ENCODE results near the gene TRPV3. TPM values are rescaled to one million over a fixed set of nuclear protein-coding genes. Genes with fewer than 3 reads are reported as not detected.

TRPV3 gene
- total RNA-seq, 1 donor from 2014 or later, result 0.16 TPM

DNA sequence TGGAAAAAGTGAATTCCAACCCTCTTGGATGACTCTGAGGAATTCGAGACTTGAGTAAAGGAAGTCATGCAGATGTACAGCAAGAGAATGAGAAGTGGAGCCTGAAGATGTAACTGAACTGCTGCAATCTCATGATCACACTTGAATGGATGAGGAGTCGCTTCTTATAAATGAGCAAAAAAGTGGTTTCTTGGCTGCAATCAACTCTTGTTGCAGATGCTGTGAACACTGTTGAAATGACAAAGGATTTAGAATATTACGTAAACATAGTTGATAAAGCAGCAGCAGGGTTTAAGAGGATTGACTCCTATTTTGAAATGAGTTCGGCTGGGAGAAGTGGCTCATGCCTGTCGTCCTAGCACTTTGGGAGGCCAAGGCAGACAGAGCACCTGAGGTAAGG, 56.3 kb downstream of the TRPV3 start:
- Histone ChIP-seq H3K27ac (ENCODE audit: low read depth, low read length) (no peak overlapping the region), H3K9me3 (ENCODE audit: insufficient read depth, low read depth, low read length) (no peaks in the 10 kb centered on the region), H3K4me1 (ENCODE audit: insufficient read depth, low read length) (no peaks in the 10 kb centered on the region), H4K20me1 (ENCODE audit: insufficient read depth, low read length) (no peaks in the 10 kb centered on the region), H3K9ac (ENCODE audit: low read length) (no peak overlapping the region), H3K79me2 (ENCODE audit: insufficient read depth, low read length) (no peaks in the 10 kb centered on the region), H3K36me3 (ENCODE audit: insufficient read depth, low read length) (no peaks in the 10 kb centered on the region), H3K4me3 (ENCODE audit: insufficient read depth, low read depth, low read length) (no peak overlapping the region), H3K4me2 (ENCODE audit: low read length) (no peak overlapping the region), H3K27me3 (ENCODE audit: insufficient read depth, low read length) (no peaks in the 10 kb centered on the region), H2AFZ (ENCODE audit: low read depth, low read length) (no peak overlapping the region)
- H3K4me3 Mint-ChIP-seq (ENCODE audit: unreplicated experiment), result no peak overlapping the region
- TF ChIP-seq EZH2 (IDR thresholded peaks at IDR 0.05; ENCODE audit: insufficient read depth, low read length) (no peak), CTCF (IDR thresholded peaks at IDR 0.05; ENCODE audit: insufficient read depth, low read depth, low read length) (no peak)
- peaks cover 5% of the 10 kb centered on the region for H3K9me3 Mint-ChIP-seq (ENCODE audit: unreplicated experiment)
- H3K4me1 Mint-ChIP-seq (ENCODE audit: low read depth, unreplicated experiment), result no peaks in the 10 kb centered on the region
- H3K27me3 Mint-ChIP-seq (ENCODE audit: low read depth, unreplicated experiment), result no peaks in the 10 kb centered on the region
- no peak for DNase-seq (ENCODE audit: low read depth)
- H3K27ac Mint-ChIP-seq (ENCODE audit: unreplicated experiment), result no peak overlapping the region
- FAIRE-seq, result no peak
- H3K36me3 Mint-ChIP-seq (ENCODE audit: low read depth, unreplicated experiment), result no peaks in the 10 kb centered on the region

DNA sequence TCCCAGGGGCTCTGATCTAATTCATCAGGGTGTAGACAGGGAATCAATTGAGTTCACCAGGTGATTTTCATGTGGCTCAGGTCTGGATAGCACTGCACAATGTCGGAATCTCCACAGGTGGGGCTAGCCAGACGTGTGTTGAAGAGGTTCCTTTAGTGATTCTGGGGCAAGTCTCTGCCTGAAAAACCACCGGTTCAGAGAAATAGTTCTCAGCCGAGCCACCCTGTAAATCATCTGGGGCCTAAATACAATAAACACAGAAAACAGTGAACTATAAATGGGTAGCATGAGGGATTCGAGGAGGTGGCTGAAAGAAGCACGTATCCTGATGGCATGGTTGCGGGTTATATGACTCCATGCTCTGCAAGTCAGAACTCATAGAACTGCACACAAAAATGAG, 60.5 kb downstream of the TRPV3 start:
- no peak overlapping the region for H3K27ac ChIP-seq (ENCODE audit: low read depth, low read length)
- no peaks in the 10 kb centered on the region for H3K36me3 Mint-ChIP-seq (ENCODE audit: low read depth, unreplicated experiment)
- H3K9me3 Mint-ChIP-seq (ENCODE audit: unreplicated experiment), result peaks cover 7% of the 10 kb centered on the region
- no peaks in the 10 kb centered on the region for H3K9me3 ChIP-seq (ENCODE audit: insufficient read depth, low read depth, low read length)
- peaks cover 4% of the 10 kb centered on the region for H3K27me3 Mint-ChIP-seq (ENCODE audit: low read depth, unreplicated experiment)
- H3K4me3 ChIP-seq (ENCODE audit: insufficient read depth, low read depth, low read length), result no peak overlapping the region
- H4K20me1 ChIP-seq (ENCODE audit: insufficient read depth, low read length), result no peaks in the 10 kb centered on the region
- no peak overlapping the region for H2AFZ ChIP-seq (ENCODE audit: low read depth, low read length)
- H3K9ac ChIP-seq (ENCODE audit: low read length), result no peak overlapping the region
- no peak for TF ChIP-seq EZH2 (IDR thresholded peaks at IDR 0.05; ENCODE audit: insufficient read depth, low read length)
- no peak for TF ChIP-seq CTCF (IDR thresholded peaks at IDR 0.05; ENCODE audit: insufficient read depth, low read depth, low read length)
- H3K4me2 ChIP-seq (ENCODE audit: low read length), result no peak overlapping the region
- no peak overlapping the region for H3K27ac Mint-ChIP-seq (ENCODE audit: unreplicated experiment)
- no peaks in the 10 kb centered on the region for H3K79me2 ChIP-seq (ENCODE audit: insufficient read depth, low read length)
- no peak for DNase-seq (ENCODE audit: low read depth)
- H3K4me1 ChIP-seq (ENCODE audit: insufficient read depth, low read length), result no peaks in the 10 kb centered on the region
- no peak for FAIRE-seq
- no peak overlapping the region for H3K4me3 Mint-ChIP-seq (ENCODE audit: unreplicated experiment)
- H3K4me1 Mint-ChIP-seq (ENCODE audit: low read depth, unreplicated experiment), result no peaks in the 10 kb centered on the region
- no peaks in the 10 kb centered on the region for H3K36me3 ChIP-seq (ENCODE audit: insufficient read depth, low read length)
- no peaks in the 10 kb centered on the region for H3K27me3 ChIP-seq (ENCODE audit: insufficient read depth, low read length)

DNA sequence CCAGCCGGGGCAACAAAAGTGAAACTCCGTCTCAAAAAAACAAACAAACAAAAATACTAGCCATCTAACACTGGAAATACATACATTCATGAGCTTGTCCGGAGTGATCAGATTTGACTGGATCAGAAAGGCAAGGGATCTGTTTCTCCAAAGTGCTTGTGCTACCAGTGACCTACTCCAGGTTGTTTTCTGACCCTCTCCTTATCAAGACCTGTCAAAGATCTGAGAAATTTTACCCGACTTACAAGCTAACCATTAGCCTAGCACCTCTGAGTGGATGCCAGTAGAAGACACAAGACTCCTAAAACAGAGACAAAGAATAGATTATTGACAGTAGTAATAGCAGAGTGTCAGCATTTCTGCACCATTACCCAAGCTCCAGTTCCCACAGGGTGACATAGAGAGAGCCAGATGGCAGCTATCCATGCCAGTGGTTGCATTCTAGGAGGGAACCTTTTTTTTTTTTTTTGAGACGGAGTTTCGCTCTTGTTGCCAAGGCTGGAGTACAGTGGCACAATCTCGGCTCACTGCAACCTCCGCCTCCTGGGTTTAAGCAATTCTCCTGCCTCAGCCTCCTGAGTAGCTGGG, 72.0 kb downstream of the TRPV3 start:
- no peak overlapping the region for H3K4me2 ChIP-seq (ENCODE audit: low read length)
- no peaks in the 10 kb centered on the region for H3K36me3 ChIP-seq (ENCODE audit: insufficient read depth, low read length)
- H3K9ac ChIP-seq (ENCODE audit: low read length), result no peak overlapping the region
- H3K4me1 ChIP-seq (ENCODE audit: insufficient read depth, low read length), result no peaks in the 10 kb centered on the region
- no peak overlapping the region for H3K27ac ChIP-seq (ENCODE audit: low read depth, low read length)
- TF ChIP-seq CTCF (IDR thresholded peaks at IDR 0.05; ENCODE audit: insufficient read depth, low read depth, low read length) (no peak), EZH2 (IDR thresholded peaks at IDR 0.05; ENCODE audit: insufficient read depth, low read length) (no peak)
- Mint-ChIP-seq H3K27ac (ENCODE audit: unreplicated experiment) (no peak overlapping the region), H3K36me3 (ENCODE audit: low read depth, unreplicated experiment) (no peaks in the 10 kb centered on the region), H3K4me1 (ENCODE audit: low read depth, unreplicated experiment) (no peaks in the 10 kb centered on the region), H3K27me3 (ENCODE audit: low read depth, unreplicated experiment) (peaks cover 3% of the 10 kb centered on the region), H3K4me3 (ENCODE audit: unreplicated experiment) (no peak overlapping the region), H3K9me3 (ENCODE audit: unreplicated experiment) (no peaks in the 10 kb centered on the region)
- DNase-seq (ENCODE audit: low read depth) (no peak), FAIRE-seq (no peak)
- no peaks in the 10 kb centered on the region for H4K20me1 ChIP-seq (ENCODE audit: insufficient read depth, low read length)
- H2AFZ ChIP-seq (ENCODE audit: low read depth, low read length), result no peak overlapping the region
- no peaks in the 10 kb centered on the region for H3K27me3 ChIP-seq (ENCODE audit: insufficient read depth, low read length)
- no peaks in the 10 kb centered on the region for H3K79me2 ChIP-seq (ENCODE audit: insufficient read depth, low read length)
- no peaks in the 10 kb centered on the region for H3K9me3 ChIP-seq (ENCODE audit: insufficient read depth, low read depth, low read length)
- H3K4me3 ChIP-seq (ENCODE audit: insufficient read depth, low read depth, low read length), result no peak overlapping the region

Measured in astrocyte (in vitro differentiated cells and primary cell).